ENCODE data around the gene CD55.

The CD55 gene, protein sequence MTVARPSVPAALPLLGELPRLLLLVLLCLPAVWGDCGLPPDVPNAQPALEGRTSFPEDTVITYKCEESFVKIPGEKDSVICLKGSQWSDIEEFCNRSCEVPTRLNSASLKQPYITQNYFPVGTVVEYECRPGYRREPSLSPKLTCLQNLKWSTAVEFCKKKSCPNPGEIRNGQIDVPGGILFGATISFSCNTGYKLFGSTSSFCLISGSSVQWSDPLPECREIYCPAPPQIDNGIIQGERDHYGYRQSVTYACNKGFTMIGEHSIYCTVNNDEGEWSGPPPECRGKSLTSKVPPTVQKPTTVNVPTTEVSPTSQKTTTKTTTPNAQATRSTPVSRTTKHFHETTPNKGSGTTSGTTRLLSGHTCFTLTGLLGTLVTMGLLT

DNA sequence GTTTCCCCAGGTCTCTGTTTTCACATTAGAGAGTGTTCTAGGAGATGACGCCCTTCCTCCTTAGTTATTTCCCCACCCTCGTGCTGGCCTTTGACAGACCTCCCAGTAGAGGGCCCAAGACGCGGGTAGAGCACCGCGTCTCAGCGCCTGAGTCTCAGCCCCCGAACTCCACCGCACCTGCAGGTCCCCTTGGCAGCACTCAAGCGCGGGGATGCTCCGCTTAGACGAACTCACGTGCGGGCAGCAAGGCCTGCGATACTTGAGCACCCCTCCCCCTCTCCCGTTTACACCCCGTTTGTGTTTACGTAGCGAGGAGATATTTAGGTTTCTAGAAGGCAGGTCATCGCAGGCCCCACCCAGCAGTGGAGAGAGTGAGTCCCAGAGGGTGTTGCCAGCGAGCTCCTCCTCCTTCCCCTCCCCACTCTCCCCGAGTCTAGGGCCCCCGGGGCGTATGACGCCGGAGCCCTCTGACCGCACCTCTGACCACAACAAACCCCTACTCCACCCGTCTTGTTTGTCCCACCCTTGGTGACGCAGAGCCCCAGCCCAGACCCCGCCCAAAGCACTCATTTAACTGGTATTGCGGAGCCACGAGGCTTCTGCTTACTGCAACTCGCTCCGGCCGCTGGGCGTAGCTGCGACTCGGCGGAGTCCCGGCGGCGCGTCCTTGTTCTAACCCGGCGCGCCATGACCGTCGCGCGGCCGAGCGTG lies at the start of gene CD55:
Gene CD55, plus strand, starts transcription at position 600 of the 711 bp plus-strand sequence. Its CDS starts 88 bp downstream, at position 688.
- DNase-seq: peak; percentile 55

DNA sequence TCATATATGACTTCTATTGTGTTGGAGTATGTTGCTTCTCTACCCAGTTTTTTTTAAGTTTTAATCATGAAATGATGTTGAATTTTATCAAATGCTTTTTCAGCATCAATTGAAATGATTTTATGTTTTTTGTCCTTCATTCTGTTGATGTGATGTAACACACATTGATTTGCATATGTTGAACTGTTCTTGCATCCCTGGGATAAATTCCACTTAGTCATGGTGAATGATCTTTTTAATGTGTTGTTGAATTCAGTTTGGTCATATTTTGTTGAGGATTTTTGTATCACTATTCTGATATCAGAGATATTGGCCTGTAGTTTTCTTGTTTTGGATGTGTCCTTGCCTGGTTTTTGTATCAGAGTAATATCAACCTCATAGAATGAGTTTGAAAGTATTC lies 46.6 kb upstream of the CD55 start:
- DNase-seq: no peak

DNA sequence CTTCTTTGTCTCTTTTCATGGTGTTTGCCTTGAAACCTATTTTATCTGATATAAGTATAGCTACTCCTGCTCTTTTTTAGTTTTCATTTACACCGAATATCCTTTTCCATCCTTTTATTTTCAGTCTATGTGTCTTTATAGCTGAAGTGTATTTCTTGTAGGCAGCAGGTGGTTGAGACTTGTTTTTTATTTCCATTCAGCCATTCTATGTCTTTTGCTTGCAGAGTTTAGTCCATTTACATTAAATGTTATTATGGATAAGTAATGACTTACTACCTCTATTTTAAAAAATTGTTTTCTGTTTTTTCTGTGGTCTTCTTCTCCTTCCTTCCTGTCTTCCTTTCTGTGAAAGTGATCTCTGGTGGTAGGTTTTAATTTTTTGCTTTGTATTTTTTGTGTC lies 45.0 kb upstream of the CD55 start:
- DNase-seq: no peak

DNA sequence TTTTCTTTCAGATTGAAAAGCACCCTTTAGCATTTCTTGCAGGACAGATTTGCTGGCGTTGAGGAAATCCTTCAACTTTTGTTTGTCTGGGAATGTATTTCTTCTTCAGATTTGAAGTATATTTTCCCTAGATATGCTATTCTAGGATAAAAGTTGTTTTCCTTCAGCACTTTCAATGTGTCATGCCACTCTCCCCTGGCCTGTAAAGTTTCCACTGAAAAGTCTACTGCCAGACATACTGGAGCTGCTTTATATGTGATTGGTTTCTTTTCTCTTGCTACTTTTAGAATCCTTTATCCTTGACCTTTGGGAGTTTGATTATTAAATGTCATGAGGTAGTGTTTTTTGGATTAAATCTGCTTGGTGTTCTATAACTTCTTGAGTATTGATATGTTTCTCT lies 44.2 kb upstream of the CD55 start:
- no peak for DNase-seq

DNA sequence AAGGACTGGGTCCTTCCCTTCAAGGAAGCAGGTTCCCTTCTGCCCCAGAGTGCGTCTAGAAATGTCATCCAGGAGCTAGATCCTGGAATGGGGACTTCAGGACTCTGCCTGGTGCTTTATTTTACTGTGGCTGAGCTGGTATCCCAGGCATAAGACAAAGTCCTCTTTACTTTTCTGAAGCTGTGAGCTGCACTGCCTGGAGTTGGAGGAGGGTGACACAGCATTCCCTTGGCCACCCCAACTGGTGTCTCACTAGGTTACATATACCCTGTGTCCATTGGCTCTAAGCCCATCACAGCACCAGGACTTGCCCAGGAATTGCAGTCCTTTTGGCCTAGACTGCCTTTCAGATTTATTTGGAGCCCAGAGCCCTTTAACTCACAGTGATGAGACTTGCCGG lies 41.8 kb upstream of the CD55 start:
- no peak for DNase-seq

DNA sequence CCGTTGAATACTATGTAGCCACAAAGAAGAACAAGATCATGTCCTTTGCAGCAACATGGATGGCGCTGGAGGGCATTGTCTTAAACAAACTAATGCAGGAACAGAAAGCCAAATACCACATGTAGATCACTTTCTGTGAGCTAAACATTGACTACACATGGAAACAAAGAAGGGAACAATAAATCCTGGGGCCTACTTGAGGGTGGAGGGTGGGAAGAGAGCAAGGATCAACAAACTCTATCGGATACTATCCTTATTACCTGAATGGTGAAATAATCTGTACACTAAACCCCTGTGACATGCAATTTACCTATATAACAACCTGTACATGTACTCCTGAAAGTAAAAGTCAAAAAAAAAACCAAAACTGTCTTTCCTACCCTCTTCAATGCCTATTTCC lies 40.8 kb upstream of the CD55 start:
- no peak for DNase-seq

DNA sequence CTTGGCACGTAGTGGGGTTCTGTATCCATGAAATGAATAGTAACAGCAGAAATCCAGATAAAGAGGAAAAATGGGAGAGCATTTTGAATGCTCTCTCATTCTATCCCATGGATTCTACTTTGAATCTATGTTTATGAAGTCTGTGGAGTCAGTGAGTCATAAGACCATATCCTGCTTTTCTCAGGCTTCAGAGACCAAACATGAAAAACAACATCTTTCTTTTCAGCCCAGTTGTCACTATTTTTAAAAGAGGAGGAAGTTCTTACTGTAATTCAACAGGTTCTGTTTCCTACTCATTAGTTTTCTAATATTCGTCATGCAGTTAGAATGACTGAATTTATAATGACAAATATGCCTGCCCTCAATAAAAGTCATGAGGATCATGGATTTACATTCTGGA lies 39.4 kb upstream of the CD55 start:
- no peak for DNase-seq

DNA sequence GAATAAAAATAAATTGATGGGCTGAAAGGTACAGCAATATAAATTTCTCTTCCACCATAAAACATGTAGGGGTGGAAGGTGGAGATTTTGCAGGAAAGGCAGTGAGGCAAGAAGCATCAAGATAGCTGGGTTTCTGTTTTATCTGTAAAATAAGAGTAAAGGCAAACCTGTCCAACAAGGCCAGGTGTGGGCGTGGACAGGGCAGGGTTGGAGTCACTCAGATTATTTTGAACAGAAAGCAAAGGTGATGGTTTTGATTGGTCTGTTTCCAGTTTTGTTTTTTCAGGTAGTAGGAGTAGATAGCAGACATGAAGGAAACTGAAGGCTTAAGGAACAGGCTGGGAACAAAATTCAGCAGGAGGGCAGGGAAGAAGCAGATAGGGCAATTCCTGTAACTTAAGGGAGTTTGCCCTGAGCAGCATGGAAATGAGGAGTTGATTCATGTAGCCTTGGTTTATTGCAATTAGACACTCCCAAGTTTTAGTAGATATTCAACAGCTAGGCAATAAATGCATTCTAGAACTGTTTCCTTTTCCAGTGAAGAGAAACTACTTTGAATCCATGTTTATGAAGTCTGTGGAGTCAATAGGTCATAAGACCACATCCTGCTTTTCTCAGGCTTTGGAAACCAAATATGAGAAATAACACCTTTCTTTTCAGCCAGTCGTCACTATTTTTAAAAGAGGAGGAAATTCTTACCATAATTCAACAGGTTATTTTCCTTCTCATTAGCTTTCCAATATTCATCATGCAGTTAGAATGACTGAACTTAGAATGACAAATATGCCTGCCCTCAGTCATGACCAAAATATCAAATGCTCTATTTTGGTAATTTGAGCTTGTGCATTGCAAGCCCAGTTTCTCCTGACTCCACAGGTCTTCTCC lies 38.7 kb upstream of the CD55 start:
- no peak for DNase-seq

DNA sequence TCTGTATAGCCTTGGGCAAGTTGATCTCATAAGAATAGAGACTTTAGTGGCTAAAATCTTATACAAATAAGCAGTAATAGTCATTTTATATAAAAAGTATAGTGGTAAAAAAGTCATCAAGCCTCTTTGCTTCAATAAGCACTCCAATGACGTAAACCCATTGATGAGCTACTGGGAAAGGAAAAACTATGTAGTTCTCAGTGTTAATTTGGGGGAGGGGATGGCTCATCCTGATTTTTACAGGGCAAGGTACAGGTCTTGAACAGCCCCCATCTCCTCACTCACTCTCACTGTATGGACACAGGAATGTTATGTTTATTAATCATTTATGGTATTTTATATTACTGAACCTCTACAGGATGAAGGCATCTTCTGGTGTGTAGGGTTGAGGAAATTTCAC lies 38.1 kb upstream of the CD55 start:
- DNase-seq: no peak

DNA sequence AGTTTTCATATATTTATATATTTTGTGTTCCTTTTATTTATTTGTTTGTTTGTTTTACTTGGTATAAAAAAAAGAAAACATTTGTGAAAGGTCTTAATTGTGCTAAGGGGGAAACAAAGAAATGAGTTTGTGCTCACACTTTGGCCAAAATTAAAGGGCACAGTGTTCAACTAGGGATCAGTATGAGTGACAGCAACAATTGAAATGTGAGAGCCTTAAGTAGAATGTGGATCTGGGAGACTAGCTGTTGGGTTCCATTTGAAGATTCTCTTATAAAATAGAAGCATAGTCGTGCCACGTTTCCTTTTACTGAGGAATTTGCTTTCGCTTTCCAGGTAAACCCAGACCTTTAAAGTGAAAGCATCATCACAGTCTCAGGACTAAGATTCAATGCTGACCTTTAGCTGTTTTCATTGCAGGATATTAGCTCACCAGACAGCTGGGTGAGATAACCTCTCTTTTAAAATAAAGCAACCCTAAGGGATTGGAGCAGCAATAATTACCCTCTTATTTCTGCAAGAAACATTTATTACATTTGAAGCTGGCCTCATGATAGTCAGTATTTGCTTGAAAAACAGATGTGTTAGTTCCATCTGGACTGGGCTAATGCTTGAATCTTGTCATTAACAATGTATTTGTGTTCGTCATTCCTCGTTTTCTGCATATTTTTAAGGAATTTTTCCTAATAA lies 37.1 kb upstream of the CD55 start:
- no peak for DNase-seq

DNA sequence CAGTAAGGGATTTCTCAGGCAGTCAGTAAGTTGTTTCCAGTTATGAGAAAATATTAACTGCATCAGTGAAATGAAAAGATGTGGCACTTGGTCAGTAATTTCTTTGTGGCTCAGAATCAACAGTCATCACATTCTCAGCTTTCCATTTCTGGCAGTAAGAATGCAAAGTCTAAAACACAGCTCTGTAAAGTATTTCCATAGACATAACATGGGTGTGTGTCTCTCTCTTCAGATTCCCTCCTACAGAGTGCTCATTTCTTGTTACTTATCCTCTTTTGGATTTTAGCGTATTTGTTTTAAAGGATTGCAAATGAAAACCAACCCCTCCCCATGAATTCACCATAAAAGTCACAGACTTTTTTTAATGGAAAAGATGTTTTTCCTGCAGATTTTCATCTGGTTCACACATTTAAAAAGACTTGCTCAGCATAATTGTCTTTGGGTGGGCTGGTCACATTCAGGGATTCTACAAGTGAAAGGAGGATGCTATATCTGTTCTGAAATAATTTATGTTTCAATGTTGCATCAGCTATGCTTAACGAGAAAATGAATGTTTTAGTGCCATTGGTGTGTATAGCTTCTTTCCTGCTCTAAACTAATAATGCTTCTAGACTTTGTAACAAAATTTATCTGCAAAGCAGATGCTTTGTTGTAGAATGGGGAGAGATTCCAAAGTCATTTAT lies 34.6 kb upstream of the CD55 start:
- no peak for DNase-seq

DNA sequence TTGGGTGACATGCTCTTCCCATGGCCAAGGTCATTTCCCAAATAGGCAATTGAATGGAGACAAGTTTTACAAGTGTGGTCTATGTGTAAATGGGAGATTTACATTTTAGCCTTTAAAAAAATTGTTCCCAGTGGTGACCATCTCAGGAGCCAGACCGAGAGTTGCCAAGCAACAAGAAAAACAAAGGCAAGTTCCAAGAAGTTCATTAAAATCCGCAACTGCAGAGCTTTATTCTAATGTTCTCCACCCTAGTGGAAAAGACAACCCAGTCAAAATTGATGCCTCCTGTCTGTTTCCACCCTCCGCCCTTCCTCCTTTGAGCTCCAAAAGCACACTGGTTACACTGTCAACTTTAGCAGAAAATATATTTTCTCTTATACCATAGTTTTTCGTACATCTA lies 33.2 kb upstream of the CD55 start:
- no peak for DNase-seq

DNA sequence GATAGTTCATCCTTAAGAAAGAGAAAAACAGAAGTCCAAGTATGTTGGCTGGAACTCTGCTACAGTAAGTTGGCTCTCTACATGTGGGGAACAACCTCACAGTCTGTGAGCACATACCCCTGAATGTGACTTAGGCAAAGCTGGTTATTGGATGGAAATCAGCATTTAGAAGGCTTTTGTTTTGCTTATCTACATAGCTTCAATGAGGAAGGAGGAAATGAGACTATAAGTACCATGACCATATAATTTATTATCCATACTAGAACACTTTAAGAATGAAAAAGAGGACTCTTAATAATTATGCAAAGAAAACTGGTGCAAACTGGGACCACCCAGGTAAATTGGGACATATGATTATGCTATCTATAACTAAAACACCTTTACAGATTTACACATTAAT lies 31.7 kb upstream of the CD55 start:
- no peak for DNase-seq

DNA sequence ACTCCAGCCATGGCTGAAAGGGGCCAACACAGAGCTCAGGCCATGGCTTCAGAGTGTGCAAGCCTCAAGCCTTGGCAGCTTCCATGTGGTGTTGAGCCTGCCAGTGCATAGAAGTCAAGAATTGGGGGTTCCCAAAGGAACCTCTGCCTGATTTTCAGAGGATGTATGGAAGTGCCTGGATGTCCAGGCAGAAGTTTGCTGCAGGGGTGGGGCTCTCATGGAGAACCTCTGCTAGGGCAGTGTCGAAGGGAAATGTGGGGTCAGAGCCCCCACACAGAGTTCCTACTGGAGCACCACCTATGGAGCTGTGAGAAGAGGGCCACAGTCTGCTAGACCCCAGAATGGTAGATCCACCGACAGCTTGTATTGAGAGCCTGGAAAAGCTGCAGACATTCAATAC lies 29.8 kb upstream of the CD55 start:
- no peak for DNase-seq

DNA sequence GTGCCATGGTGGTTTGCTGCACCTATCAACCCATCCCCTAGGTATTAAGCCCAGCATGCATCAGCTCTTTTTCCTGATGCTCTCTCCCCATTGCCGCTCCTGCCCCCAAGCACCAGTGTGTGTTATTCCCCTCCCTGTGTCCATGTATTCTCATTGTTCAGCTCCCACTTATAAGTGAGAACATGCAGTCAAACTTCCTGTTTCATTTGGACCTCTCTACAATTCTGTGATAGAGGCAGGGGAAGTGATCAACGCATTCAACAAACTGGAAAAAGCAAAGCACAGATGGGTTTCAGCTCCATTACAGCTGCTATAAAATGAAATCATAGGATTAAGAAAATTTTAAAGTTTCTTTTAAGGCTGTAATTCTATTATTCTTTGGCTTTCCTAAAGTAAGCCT lies 23.3 kb upstream of the CD55 start:
- no peak for DNase-seq

DNA sequence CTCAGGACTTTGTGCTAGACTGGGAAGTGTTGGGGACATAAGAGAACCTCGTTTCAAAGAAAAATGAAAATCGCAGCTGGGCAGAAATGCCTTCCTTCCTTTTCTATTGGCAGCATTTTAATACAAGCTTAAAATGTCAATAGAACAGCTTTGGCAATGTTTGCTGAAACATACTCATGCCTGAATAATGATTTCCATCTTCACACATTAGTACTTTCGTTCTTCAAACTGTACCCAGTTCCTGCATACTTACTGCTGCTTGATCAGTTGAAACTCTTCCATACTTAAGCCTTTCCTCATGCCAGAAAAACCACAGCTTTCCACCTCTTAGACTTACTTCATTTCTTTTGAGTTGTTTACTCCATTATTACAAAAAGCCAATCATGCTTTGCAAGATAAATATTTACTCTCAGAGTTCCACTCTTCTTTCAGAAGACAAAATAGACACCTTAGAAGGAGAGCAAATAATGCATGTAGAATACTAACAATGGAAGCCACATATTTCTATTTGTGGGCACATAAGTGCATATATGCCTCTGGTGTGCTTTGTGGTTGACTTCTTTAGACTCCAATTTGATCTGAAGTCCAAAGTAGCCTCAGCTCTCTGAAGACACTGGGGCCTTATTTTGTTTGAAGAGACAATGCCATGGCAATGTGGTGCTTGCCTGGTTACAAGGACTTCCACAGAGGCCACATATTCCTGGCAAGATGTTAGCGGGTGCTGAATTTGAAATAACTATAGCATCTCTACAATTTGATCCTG lies 22.7 kb upstream of the CD55 start:
- DNase-seq: no peak

DNA sequence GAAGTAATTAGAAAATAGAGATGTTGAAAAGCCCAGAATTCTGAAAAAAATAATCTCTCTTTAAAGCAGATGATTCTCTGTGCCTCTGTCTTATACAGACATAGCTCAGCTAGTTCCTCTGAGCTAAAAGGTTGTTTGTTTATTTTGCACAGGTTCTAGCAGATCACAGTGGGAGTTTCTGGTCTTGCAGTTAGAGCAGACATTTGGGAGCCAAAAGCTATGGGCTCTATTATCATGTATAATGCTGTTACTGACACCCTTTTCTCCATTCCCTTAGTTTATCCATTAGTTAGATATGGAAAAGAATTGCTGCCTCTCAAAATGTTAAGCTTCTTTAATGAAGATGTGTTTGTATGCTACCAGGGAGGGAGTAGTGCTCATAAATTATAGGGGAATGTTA lies 20.5 kb upstream of the CD55 start:
- no peak for DNase-seq

DNA sequence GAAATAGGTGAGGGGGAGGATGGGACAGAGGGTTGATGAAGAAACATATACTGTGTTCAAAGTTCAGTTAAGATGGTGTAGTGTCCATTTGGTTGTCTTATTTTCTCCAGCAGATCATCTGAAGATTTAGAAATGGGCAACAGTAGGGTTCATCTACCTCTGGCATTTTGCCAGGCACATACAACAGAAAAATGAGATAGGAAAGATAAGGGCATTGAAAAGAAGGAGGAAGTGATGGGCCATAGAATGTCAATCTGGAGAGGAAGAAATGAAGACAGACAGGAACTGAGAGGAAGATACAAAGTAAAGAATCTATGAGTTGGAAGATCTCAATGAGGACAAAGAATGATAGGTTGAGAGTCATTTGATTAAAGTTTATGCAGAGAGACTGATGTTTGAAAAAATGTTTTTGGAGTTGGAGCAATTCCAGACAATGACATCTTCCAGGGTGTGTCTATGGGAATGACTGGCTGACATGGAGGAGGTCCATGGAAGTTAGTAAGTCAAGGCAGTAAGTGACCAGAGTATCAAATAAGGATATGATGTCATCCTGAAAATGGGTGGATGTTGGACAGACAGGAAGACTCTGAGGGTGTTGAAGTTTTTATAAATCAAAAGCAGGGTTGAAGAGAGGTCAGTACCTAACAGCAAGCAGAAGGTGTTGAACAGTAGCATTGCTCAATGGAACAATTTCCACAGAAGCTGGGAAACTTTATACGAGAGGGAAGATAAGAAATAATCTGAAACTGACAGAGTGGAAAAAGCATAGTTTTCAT lies 18.7 kb upstream of the CD55 start:
- no peak for DNase-seq

DNA sequence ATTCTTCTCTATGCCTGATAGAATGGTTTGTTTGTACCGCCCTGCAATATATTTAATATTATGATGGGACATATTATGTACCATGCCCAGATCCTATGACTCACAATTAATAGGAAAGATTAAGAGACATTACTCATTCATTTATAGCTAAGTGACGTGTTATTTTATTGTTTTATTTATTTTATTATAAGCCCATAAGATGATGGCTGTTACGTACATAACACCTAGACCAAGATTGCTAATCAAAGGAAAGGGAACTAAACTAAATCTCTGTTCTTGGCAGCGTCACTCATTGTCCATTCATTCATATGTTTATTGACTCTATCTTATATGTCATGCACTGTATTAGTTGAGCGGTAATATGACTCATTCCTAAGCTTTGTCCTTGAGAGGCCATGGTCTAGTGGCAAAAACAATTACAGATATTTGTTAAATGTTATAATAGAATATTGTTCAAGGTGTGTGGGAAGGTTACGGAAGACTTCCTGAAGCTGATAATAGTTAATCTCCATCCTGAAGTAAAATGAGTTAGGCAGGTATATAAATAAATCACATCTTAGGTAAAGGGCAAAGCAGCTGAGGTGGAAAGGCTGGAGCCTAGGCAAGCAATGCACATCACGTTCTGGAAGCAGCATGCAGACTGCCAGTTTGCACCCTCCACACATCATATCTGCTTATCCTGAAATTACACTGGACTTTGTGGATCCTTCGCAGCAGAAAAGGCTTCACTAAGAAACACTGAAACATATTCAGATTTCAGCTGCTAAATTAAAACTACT lies 16.6 kb upstream of the CD55 start:
- DNase-seq: no peak

DNA sequence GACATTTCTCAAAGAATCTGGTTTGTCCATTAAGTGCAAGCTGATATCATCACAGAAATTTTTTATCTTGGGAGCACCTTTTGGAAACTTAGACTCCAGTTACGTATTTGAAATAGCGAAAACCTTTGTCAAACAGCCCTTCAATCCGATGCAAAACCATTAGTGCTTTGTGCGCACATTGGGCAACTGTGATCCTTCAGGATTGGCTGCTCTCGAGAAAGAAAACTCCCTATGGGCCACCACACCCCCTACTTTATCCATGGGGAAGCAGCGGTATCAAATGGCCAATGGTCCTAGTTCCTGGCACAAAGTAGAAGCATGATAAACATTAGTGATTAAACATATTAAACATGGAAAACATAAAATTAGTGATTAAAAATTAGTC lies 16.0 kb upstream of the CD55 start:
- no peak for DNase-seq
